ENCODE results near the gene RHBDL1.

GRCh38 chr16:704047-704446 lies 28.6 kb downstream of the RHBDL1 start:
- TF ChIP-seq CTCF (IDR thresholded peaks at IDR 0.05), result no peak
- TF ChIP-seq POLR2AphosphoS5 (IDR thresholded peaks at IDR 0.05; ENCODE audit: insufficient read depth in 1 of 2, low read depth in 1 of 2), result no peak

Data from vagina (tissue), 2 donors.